Fibroblast of skin of abdomen (primary cell): Measurements from ENCODE around the gene KRT83.

Source experiments
- DNase-seq: peaks from one replicate; pipeline ENCODE4 v3.0.0-alpha.2; 2013

KRT83 gene

GRCh38 chr12:52285851-52286530, 35.2 kb downstream of the KRT83 start:
- DNase-seq, result no peak

GRCh38 chr12:52285172-52285745, 35.9 kb downstream of the KRT83 start:
- peak; percentile 79 for DNase-seq

- DNase-seq, result no peak
Observed at GRCh38 chr12:52284562-52285171, 36.5 kb downstream of the KRT83 start.

- DNase-seq, result peak; percentile 97
Observed at GRCh38 chr12:52280796-52281560, 40.2 kb downstream of the KRT83 start.

DNA sequence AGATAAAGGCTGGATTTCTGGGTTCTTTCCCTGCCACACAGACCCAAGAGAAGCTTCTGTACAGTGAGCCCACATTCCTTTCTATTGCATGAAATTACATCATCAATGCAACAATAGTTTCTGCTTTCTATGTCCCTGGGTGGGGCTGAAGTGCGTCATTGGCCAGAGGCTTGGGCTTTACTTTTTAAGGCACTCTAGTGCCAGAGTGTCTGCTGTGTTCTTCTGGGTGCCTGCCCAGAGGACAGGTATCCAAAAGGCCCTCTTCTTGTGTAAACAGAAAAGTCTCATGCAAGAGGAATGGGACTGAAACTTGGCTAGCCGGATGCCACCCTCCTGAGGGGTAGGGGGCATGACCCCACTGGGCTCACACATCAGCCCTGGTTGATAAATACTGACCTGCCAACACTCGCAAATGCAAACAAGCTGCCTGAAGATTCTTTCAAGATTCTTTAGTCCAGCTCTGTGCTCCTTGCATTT, 40.8 kb downstream of the KRT83 start:
- DNase-seq, result peak; percentile 95

GRCh38 chr12:52279422-52280318, 41.5 kb downstream of the KRT83 start:
- DNase-seq, result peak; percentile 43

GRCh38 chr12:52278575-52279421, 42.4 kb downstream of the KRT83 start:
- peak; percentile 77 for DNase-seq

DNA sequence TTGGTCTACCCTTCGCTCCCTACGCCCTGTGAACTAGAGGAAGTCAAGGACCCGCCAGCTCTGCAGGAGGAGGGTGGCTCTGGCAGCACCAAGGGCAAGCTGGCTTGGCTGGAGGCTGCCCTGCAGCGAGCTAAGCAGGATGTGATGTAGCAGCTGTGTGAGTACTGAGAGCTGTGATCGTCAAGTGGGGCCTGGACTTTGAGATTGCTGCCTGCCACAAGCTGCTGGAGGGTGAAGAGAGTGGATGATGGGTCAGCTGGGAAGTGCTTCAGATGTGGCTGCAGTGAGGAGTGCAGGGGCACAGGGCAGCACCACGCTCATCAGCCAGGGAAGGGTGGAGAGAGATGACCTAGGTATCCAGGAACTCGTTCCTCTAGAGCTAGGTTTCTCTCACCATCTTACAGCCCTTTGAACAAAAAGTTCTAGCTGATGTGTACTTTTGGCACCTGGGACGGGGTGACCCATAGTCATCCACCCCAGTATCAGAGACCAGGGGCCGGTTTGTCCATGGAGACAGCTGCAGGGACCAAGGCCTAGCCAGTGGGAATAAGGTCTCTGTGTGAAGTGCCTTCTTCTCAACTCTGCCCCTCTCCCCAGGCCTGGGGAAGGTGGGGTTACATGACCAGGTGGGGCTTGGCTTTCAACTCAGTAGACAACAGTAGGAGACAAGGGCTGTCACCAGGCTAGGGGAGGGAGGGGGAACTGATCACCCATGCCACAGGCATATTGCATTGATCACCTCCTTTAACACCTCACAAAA, 43.5 kb downstream of the KRT83 start:
- DNase-seq, result no peak

DNA sequence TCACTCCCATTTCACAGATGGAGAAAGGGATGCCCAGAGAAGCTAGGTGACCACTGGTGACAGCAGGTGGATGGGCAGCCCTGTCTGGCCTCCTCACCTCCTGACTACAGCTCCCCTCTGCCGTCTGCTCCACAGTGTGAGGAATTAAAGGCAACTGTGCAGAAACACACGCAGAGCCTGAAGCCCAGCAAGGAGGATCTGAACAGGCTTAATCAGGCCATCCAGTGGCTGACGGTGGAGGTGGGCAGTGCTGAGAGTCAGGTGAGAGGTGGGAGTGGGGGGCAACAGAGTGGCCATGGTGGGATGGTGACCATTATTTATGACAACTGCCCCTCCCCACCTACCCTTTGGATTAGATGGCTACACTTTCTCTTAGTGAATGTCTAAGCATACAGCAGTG, 45.5 kb downstream of the KRT83 start:
- DNase-seq, result no peak

DNA sequence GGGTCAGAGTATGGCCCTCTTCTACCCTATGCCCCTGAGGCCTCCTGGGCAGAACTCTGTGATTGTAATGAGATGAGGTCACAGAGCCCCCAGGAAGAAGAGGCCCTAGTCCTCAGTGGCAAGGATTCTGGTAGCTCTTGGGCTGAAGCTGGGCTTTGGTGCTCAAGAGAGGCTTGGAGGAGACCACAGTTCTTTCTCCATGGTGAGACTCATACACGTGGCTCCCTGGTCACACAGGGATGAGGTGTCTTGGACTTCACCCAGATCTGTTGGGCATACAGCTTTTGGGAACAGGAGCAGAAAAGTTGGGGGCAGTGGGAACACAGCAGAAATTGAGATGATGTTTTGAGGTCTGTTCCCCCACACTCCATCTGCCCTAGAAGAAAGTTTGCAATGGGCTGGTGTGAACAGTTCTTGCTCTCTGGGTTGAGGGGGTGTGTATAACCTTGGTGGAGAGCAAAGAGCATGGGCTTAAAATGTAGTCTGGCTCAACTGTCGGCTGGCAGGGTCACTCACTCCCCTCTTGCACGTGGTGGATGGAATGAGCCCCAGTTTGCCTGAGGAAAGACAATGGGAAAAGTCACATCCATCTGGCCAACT, 46.6 kb downstream of the KRT83 start, which contains the start of gene KRT86:
KRT86 (plus strand) TSS at position 125 of the 600 bp plus-strand sequence. CDS start 27,272 bp downstream, outside the sequence.
- no peak for DNase-seq

- DNase-seq, result no peak
Observed at GRCh38 chr12:52271158-52271557, 50.0 kb downstream of the KRT83 start.

GRCh38 chr12:52270541-52271070, 50.6 kb downstream of the KRT83 start:
- DNase-seq, result no peak

DNA sequence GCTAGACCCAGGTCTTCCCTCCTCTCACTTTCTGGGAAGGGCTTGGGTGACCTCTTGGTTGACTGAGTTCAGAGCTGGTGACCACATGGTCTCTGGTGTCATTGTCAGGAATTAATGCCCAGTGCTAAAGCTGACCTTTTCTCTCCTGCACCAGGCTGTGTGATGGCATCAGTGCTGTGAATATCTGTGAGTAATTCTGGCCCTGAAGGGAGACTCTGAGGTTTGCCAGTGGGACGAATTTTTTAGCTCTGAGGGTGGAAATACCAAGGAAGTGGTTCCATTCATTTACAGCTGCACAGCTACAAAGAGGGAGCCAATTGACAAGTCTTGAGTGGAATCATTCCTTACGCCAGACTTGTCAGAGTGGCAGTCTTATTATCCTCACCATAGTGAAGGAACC, 53.0 kb downstream of the KRT83 start:
- DNase-seq, result no peak

DNA sequence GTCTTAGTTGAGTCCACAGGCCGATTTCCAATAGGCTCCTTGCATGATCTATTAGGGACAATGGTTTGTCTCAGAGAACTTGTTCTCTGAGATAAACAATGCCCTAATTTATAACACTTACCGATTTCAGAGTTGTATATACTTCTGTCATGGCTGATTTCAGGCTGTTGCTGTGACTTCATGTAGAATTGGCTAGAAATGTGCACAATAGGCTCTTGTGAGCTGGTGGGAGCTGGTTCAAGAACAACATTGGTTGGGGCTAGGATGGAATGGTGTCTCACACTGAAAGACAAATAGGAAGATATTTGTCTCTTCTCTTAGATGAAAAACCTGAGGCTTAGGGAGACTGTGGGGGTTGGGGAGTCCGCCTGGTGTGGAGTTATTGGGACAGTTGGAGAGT, 53.5 kb downstream of the KRT83 start:
- DNase-seq, result no peak

DNA sequence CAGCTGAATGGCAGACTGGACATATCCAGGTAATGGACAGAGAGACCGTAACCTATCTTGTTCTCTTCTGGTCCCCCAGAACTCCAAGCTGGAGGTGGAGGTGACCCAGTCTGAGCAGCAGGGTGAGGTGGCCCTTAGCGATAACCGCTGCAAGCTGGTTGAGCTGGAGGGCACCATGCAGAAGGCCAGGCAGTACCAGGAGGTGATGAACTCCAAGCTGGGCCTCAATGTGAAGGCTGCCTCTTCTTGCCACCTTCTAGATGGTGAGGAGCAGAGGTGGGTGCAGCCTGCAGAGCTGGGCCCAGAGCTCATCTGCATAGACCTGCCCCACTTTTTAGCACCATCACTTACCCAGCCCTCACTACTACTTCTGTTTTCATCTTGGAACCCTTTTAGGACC, 53.9 kb downstream of the KRT83 start:
- DNase-seq, result no peak

DNA sequence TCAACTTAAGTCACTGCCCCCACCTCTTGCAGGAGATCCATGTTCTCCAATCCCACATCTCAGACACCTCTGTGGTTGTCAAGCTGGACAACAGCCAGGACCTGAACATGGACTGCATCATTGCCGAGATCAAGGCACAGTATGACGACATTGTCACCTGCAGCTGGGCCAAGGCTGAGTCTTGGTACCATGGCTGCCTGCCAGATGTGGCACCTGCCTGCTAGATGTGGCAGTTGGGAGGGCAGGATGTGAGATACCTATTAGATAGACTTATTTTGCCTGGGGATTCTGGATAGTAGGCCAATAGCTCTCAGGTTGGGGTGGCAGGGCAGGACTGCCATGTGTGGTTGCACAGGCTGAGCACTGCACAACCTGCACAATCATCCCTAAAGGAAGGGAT, 54.7 kb downstream of the KRT83 start:
- no peak for DNase-seq

GRCh38 chr12:52264435-52264825, 56.8 kb downstream of the KRT83 start:
- DNase-seq, result no peak
